Neural crest cell (in vitro differentiated cells): ENCODE results near the gene MANEA. TPM values are rescaled to one million over a fixed set of nuclear protein-coding genes. Genes with fewer than 3 reads are reported as not detected.

Experiments used
- DNase-seq: peaks from one replicate; pipeline ENCODE4 v3.0.0; 2021; ENCODE audit warnings: low read depth, mixed read lengths, low spot score
- H3K27ac Mint-ChIP-seq: one replicate; pipeline ENCODE4 v1.8.0; 2021; ENCODE audit warnings: mild to moderate bottlenecking, mixed read lengths; ENCODE audit not compliant: unreplicated experiment
- H3K27me3 Mint-ChIP-seq: 2 replicates; pipeline ENCODE4 v1.8.0; 2021; ENCODE audit warnings: low read depth, mild to moderate bottlenecking, mixed read lengths
- H3K36me3 Mint-ChIP-seq: 2 replicates; pipeline ENCODE4 v1.8.0; 2021; ENCODE audit warnings: low read depth, mild to moderate bottlenecking, mixed read lengths
- H3K4me1 Mint-ChIP-seq: 2 replicates; pipeline ENCODE4 v1.8.0; 2021; ENCODE audit warnings: mixed read lengths
- H3K4me3 Mint-ChIP-seq: one replicate; pipeline ENCODE4 v1.8.0; 2021; ENCODE audit warnings: mild to moderate bottlenecking, mixed read lengths
- H3K9me3 Mint-ChIP-seq: 2 replicates; pipeline ENCODE4 v1.8.0; 2021; ENCODE audit warnings: mixed read lengths
- CTCF ChIP-seq: fragments of 200-600 bp; sonication (generic); conservative IDR thresholded peaks from 2 replicates; pipeline ENCODE4 v1.5.0; 2021; ENCODE audit warnings: antibody characterized with exemption, mild to moderate bottlenecking
- total RNA-seq: library from RNA; stranded (reverse); gene quantifications from 2 replicates; pipeline ENCODE4 v1.2.1, GENCODE V29; 2021

Gene MANEA
- total RNA-seq, 1 donor from 2014 or later = 14.4 TPM

GRCh38 chr6:95601133-95601532 is 23.8 kb downstream of the MANEA start:
- peaks cover 8% of the 10 kb centered on the region for H3K36me3 Mint-ChIP-seq
- no peak overlapping the region for H3K27ac Mint-ChIP-seq
- no peak overlapping the region for H3K4me3 Mint-ChIP-seq
- no peak for DNase-seq
- no peaks in the 10 kb centered on the region for H3K4me1 Mint-ChIP-seq
- no peaks in the 10 kb centered on the region for H3K27me3 Mint-ChIP-seq
- no peaks in the 10 kb centered on the region for H3K9me3 Mint-ChIP-seq
- no peak for TF ChIP-seq CTCF

GRCh38 chr6:95614094-95614493 is 36.8 kb downstream of the MANEA start:
- no peak for TF ChIP-seq CTCF
- no peaks in the 10 kb centered on the region for H3K9me3 Mint-ChIP-seq
- H3K27me3 Mint-ChIP-seq = no peaks in the 10 kb centered on the region
- no peak overlapping the region for H3K27ac Mint-ChIP-seq
- no peaks in the 10 kb centered on the region for H3K4me1 Mint-ChIP-seq
- H3K4me3 Mint-ChIP-seq = no peak overlapping the region
- no peaks in the 10 kb centered on the region for H3K36me3 Mint-ChIP-seq
- DNase-seq = no peak

- DNase-seq = no peak
- Mint-ChIP-seq H3K4me3 (no peak overlapping the region), H3K36me3 (no peaks in the 10 kb centered on the region), H3K4me1 (no peaks in the 10 kb centered on the region), H3K27ac (no peak overlapping the region), H3K27me3 (no peaks in the 10 kb centered on the region), H3K9me3 (peaks cover 17% of the 10 kb centered on the region)
- TF ChIP-seq CTCF = no peak
These were observed 52.2 kb downstream of the MANEA start for GRCh38 chr6:95629551-95629950.

- TF ChIP-seq CTCF = no peak
- Mint-ChIP-seq H3K4me1 (no peaks in the 10 kb centered on the region), H3K27me3 (no peaks in the 10 kb centered on the region), H3K4me3 (no peak overlapping the region), H3K9me3 (peaks cover 7% of the 10 kb centered on the region), H3K27ac (no peak overlapping the region), H3K36me3 (no peaks in the 10 kb centered on the region)
- DNase-seq = no peak
These were observed 59.5 kb downstream of the MANEA start for GRCh38 chr6:95636552-95637431.

- H3K4me1 Mint-ChIP-seq = no peaks in the 10 kb centered on the region
- no peaks in the 10 kb centered on the region for H3K27me3 Mint-ChIP-seq
- TF ChIP-seq CTCF = no peak
- H3K36me3 Mint-ChIP-seq = no peaks in the 10 kb centered on the region
- no peak overlapping the region for H3K4me3 Mint-ChIP-seq
- H3K9me3 Mint-ChIP-seq = peaks cover 12% of the 10 kb centered on the region
- DNase-seq = no peak
- no peak overlapping the region for H3K27ac Mint-ChIP-seq
These were observed 71.3 kb downstream of the MANEA start for GRCh38 chr6:95648636-95649035.
